ENCODE measurements around the gene MTA1. TPM values are rescaled to one million over a fixed set of nuclear protein-coding genes. Genes with fewer than 3 reads are reported as not detected.

Gene MTA1
- polyA plus RNA-seq, 1 of the 3 experiments (the other 2 are of a cell fraction), result 96.3 TPM

DNA sequence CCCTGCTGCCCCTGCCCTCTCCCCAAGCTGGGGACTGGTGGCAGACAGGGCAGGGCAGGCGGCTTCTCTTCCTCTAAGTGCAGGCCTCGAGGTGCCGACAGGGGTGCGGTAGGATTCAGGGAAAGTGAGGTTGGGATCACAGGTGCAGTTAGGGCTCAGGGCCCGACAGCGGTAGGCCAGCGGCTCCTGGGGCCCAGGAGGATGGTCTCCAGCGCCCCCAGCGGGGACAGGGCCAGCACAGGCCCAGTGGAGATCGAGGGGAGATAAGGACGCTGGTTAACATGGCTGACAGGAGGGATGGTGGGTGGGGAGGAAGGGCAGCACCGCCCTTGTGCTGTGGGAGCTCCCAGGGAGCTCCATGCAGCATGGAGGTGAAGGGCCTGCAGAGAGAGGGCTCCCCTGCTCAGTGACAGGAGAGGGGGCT, 66.1 kb downstream of the MTA1 start (continued):
- TF ChIP-seq CTCF (IDR thresholded peaks at IDR 0.05), result peak; percentile 58
- TF ChIP-seq, protein P1, sequence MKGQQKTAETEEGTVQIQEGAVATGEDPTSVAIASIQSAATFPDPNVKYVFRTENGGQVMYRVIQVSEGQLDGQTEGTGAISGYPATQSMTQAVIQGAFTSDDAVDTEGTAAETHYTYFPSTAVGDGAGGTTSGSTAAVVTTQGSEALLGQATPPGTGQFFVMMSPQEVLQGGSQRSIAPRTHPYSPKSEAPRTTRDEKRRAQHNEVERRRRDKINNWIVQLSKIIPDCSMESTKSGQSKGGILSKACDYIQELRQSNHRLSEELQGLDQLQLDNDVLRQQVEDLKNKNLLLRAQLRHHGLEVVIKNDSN (IDR thresholded peaks at IDR 0.05; ENCODE audit: borderline replicate concordance, low read depth), result no peak
- TF ChIP-seq MXI1 (IDR thresholded peaks at IDR 0.05; ENCODE audit: low read depth, low read length), result peak; percentile 59; the same call in 1 of the 2 replicates
- TF ChIP-seq RAD21 (IDR thresholded peaks at IDR 0.05; ENCODE audit: low read length), result peak; percentile 69
- TF ChIP-seq ELF1 (IDR thresholded peaks at IDR 0.05), result no peak
- TF ChIP-seq NRF1 (IDR thresholded peaks at IDR 0.05; ENCODE audit: low read depth, low read length), result no peak
- no peak for TF ChIP-seq PBX3 (IDR thresholded peaks at IDR 0.05)
- TF ChIP-seq, protein P2, sequence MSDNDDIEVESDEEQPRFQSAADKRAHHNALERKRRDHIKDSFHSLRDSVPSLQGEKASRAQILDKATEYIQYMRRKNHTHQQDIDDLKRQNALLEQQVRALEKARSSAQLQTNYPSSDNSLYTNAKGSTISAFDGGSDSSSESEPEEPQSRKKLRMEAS (IDR thresholded peaks at IDR 0.05; ENCODE audit: low read depth), result no peak
- TF ChIP-seq POLR2AphosphoS5 (IDR thresholded peaks at IDR 0.05; ENCODE audit: low read depth, low read length), result no peak

- Histone ChIP-seq H3K27ac (ENCODE audit: low read depth in 2 of 2, low read length in 1 of 2) (peak within 1 kb of the TSS; percentile 47 to 61; a peak in 2 of 4 replicates), H3K9me3 (no peaks in the 10 kb centered on the region), H3K79me2 (ENCODE audit: insufficient read depth) (no peaks in the 10 kb centered on the region), H4K20me1 (ENCODE audit: insufficient read depth) (no peaks in the 10 kb centered on the region), H3K36me3 (replicated peaks in 1 of 2; ENCODE audit: control insufficient read depth in 1 of 2, insufficient read depth in 2 of 2, low read length in 1 of 2) (no peaks in the 10 kb centered on the region), H3K4me2 (no peak within 1 kb of the TSS), H3K9ac (no peak within 1 kb of the TSS), H2AFZ (ENCODE audit: low read depth) (no peak within 1 kb of the TSS), H3K4me3 (ENCODE audit: low read depth in 2 of 2, low read length in 1 of 2) (no peak within 1 kb of the TSS), H3F3A (replicated peaks; ENCODE audit: insufficient read depth) (peaks cover 6% of the 10 kb centered on the region), H3K9me2 (no peaks in the 10 kb centered on the region), H3K4me1 (ENCODE audit: control insufficient read depth in 1 of 2, insufficient read depth in 2 of 2, low read depth in 1 of 2, low read length in 1 of 2) (peaks cover 22 to 61% of the 10 kb centered on the region in 2 experiments; a peak in 3 of 4 replicates), H3K27me3 (ENCODE audit: insufficient read depth) (no peaks in the 10 kb centered on the region)
- no peak for DNase-seq
- WGBS (ENCODE audit: low lambda C conversion rate), result 90% methylated on average over 33 of the region's 56 CpGs
- ChIA-PET CTCF (interaction anchor here (0.7 to 7.2 kb wide), 16 partner anchors 10 to 119 kb away, joined by 3 to 137 read pairs (median 3); no protein-coding TSS in a partner anchor), POLR2A (interaction anchor here (0.9 to 1.0 kb wide), 2 partner anchors 14 to 15 kb away, joined by 3 to 4 read pairs; no protein-coding TSS in a partner anchor)
- no peak for TF ChIP-seq EP300 (IDR thresholded peaks at IDR 0.05; ENCODE audit: borderline replicate concordance in 1 of 2, low read depth in 1 of 2, low read length in 1 of 2)
- TF ChIP-seq RFX5 (IDR thresholded peaks at IDR 0.05; ENCODE audit: low read length), result no peak
- no peak for TF ChIP-seq GABPA (IDR thresholded peaks at IDR 0.05; ENCODE audit: low read depth)
- no peak for TF ChIP-seq NRF1 (IDR thresholded peaks at IDR 0.05; ENCODE audit: low read depth, low read length)
- TF ChIP-seq SMC3 (IDR thresholded peaks at IDR 0.05; ENCODE audit: low read depth, low read length), result no peak
- TF ChIP-seq POLR2AphosphoS5 (IDR thresholded peaks at IDR 0.05; ENCODE audit: low read depth, low read length), result no peak
- TF ChIP-seq FOXM1 (IDR thresholded peaks at IDR 0.05; ENCODE audit: low read depth), result no peak
- TF ChIP-seq, protein P3, sequence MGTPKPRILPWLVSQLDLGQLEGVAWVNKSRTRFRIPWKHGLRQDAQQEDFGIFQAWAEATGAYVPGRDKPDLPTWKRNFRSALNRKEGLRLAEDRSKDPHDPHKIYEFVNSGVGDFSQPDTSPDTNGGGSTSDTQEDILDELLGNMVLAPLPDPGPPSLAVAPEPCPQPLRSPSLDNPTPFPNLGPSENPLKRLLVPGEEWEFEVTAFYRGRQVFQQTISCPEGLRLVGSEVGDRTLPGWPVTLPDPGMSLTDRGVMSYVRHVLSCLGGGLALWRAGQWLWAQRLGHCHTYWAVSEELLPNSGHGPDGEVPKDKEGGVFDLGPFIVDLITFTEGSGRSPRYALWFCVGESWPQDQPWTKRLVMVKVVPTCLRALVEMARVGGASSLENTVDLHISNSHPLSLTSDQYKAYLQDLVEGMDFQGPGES (IDR thresholded peaks at IDR 0.05; ENCODE audit: low read depth, low read length), result no peak
- TF ChIP-seq MXI1 (IDR thresholded peaks at IDR 0.05; ENCODE audit: low read depth, low read length), result no peak
- TF ChIP-seq, protein P1 (IDR thresholded peaks at IDR 0.05; ENCODE audit: borderline replicate concordance, low read depth), result no peak
- no peak for TF ChIP-seq TEAD4 (IDR thresholded peaks at IDR 0.05; ENCODE audit: borderline replicate concordance, insufficient read depth)
- TF ChIP-seq RAD21 (IDR thresholded peaks at IDR 0.05; ENCODE audit: low read length), result no peak
- no peak for TF ChIP-seq YY1 (IDR thresholded peaks at IDR 0.05; ENCODE audit: low read depth)
- TF ChIP-seq, protein P2 (IDR thresholded peaks at IDR 0.05; ENCODE audit: low read depth), result no peak
- TF ChIP-seq RXRA (IDR thresholded peaks at IDR 0.05; ENCODE audit: borderline replicate concordance, low read depth), result no peak
- TF ChIP-seq ZBTB33 (IDR thresholded peaks at IDR 0.05; ENCODE audit: borderline replicate concordance, low read depth), result no peak
Observed at GRCh38 chr14:105486163-105486973, 66.7 kb downstream of the MTA1 start, which contains the start of gene CRIP1. Gene CRIP1 (plus strand): TSS chr14:105486886. CDS start chr14:105487260, 374 bp downstream.
